H1 (cell line): Measurements from ENCODE around the gene HSPA1A. TPM values are rescaled to one million over a fixed set of nuclear protein-coding genes. Genes with fewer than 3 reads are reported as not detected.

Experiments used
- CTCF ChIA-PET: fragments of 300-600 bp; sonication (Branson Sonifier 250); formaldehyde crosslinking; loops from one replicate; lab custom pipeline; 2021; ENCODE audit not compliant: partially characterized antibody; lab: Charles Lee
- POLR2A ChIA-PET: fragments of 300-600 bp; sonication (Branson Sonifier 250); formaldehyde crosslinking; loops from one replicate; lab custom pipeline; 2021; ENCODE audit warnings: inconsistent platforms; ENCODE audit not compliant: partially characterized antibody; lab: Charles Lee
- DNase-seq, 2 experiments: peaks; one replicate each; pipeline versions ENCODE4 v3.0.0 to v3.0.0-alpha.2; 2010 to 2022; ENCODE audit warnings: low spot score in 2 of 2, low read depth in 1 of 2, mixed read lengths in 1 of 2
- FAIRE-seq: peaks from 2 replicates; lab custom pipeline; 2011; peaks lifted over from hg19 to GRCh38; lab: Jason Lieb, UNC
- H2AFZ ChIP-seq: 2 replicates; pipeline ENCODE4 v1.8.1; 2012; ENCODE audit warnings: low read length, inconsistent platforms
- H2AK5ac ChIP-seq: 2 replicates; pipeline ENCODE4 v1.6.1; 2013; ENCODE audit warnings: low read depth, low read length
- H2BK120ac ChIP-seq: replicated peaks from 2 replicates; pipeline ENCODE3; 2013; ENCODE audit warnings: low read depth, low read length, inconsistent platforms
- H2BK12ac ChIP-seq: 2 replicates; pipeline ENCODE4 v1.6.1; 2013; ENCODE audit warnings: low read depth, low read length
- H2BK15ac ChIP-seq: 2 replicates; pipeline ENCODE4 v1.6.1; 2013; ENCODE audit warnings: low read length
- H2BK20ac ChIP-seq: 2 replicates; pipeline ENCODE4 v1.6.1; 2013; ENCODE audit warnings: low read length
- H2BK5ac ChIP-seq: 2 replicates; pipeline ENCODE4 v1.6.1; 2013; ENCODE audit warnings: low read depth, low read length
- H3K14ac ChIP-seq: 2 replicates; pipeline ENCODE4 v1.6.1; 2013; ENCODE audit warnings: inconsistent platforms; ENCODE audit not compliant: insufficient read length
- H3K18ac ChIP-seq: 2 replicates; pipeline ENCODE4 v1.6.1; 2013; ENCODE audit warnings: low read length; ENCODE audit errors: extremely low read depth
- H3K23ac ChIP-seq: 2 replicates; pipeline ENCODE4 v1.6.1; 2013; ENCODE audit warnings: inconsistent platforms; ENCODE audit not compliant: insufficient read length
- H3K23me2 ChIP-seq: 2 replicates; pipeline ENCODE4 v1.6.1; 2013; ENCODE audit warnings: low read depth, low read length
- H3K27ac ChIP-seq: 2 replicates; pipeline ENCODE4 v1.6.1; 2011; ENCODE audit warnings: low read depth, low read length, inconsistent platforms
- H3K27me3 ChIP-seq, 4 experiments: replicated peaks in 1 of 4; 1 replicate in 1 of 4; 2 replicates in 3 of 4; pipeline versions ENCODE4 v1.6.1 to v1.8.1; 2011 to 2013; ENCODE audit warnings: low read length in 3 of 4, mild to moderate bottlenecking in 3 of 4, inconsistent platforms in 2 of 4, mixed read lengths in 2 of 4, moderate library complexity in 1 of 4; ENCODE audit not compliant: control insufficient read depth in 3 of 4, insufficient read depth in 3 of 4; ENCODE audit errors: extremely low read depth in 1 of 4
- H3K36me3 ChIP-seq, 4 experiments: 2 replicates each; pipeline versions ENCODE4 v1.6.1 to v1.8.1; 2011 to 2013; ENCODE audit warnings: mild to moderate bottlenecking in 4 of 4, low read length in 3 of 4, moderate library complexity in 2 of 4, control low read depth in 1 of 4, inconsistent platforms in 1 of 4; ENCODE audit not compliant: insufficient read depth in 4 of 4, control insufficient read depth in 2 of 4
- H3K4ac ChIP-seq: replicated peaks from 2 replicates; pipeline ENCODE3; 2013; ENCODE audit warnings: low read length, low read depth, mixed read lengths, inconsistent platforms; ENCODE audit not compliant: insufficient read length
- H3K4me1 ChIP-seq, 4 experiments: replicated peaks in 1 of 4; 1 replicate in 1 of 4; 2 replicates in 3 of 4; pipeline versions ENCODE4 v1.6.1 to v1.8.1; 2011 to 2013; ENCODE audit warnings: low read length in 3 of 4, inconsistent platforms in 2 of 4, mixed read lengths in 1 of 4; ENCODE audit not compliant: insufficient read depth in 4 of 4, control insufficient read depth in 3 of 4
- H3K4me2 ChIP-seq, 2 experiments: 2 replicates each; pipeline versions ENCODE4 v1.6.1 to v1.8.1; 2011 to 2013; ENCODE audit warnings: low read depth in 2 of 2, low read length in 2 of 2, control low read depth in 1 of 2, inconsistent platforms in 1 of 2, mild to moderate bottlenecking in 1 of 2; ENCODE audit not compliant: insufficient read depth in 1 of 2
- H3K4me3 ChIP-seq, 4 experiments: fragments of 200-600, 300-600 bp in 1 of 4; sonication (generic), shearing (Covaris generic), sonication (Bioruptor Twin) in 1 of 4; 2 replicates each; pipeline versions ENCODE4 v1.5.1 to v1.8.1; 2011 to 2016; ENCODE audit warnings: low read length in 4 of 4, low read depth in 3 of 4, control low read depth in 2 of 4, inconsistent platforms in 2 of 4, mild to moderate bottlenecking in 2 of 4, mixed read lengths in 1 of 4, moderate library complexity in 1 of 4; ENCODE audit not compliant: insufficient read depth in 2 of 4; ENCODE audit errors: extremely low read depth in 1 of 4
- H3K56ac ChIP-seq: replicated peaks from 2 replicates; pipeline ENCODE3; 2013; ENCODE audit warnings: low read depth, mild to moderate bottlenecking, mixed read lengths, low read length, inconsistent platforms; ENCODE audit not compliant: insufficient read length
- H3K79me1 ChIP-seq: 2 replicates; pipeline ENCODE4 v1.6.1; 2013; ENCODE audit warnings: low read depth, low read length, control low read depth
- H3K79me2 ChIP-seq, 2 experiments: 2 replicates each; pipeline versions ENCODE4 v1.6.1 to v1.8.1; 2012 to 2013; ENCODE audit warnings: low read length in 2 of 2, mild to moderate bottlenecking in 2 of 2, inconsistent platforms in 1 of 2; ENCODE audit not compliant: insufficient read depth in 2 of 2, control insufficient read depth in 1 of 2
- H3K9ac ChIP-seq, 4 experiments: replicated peaks in 1 of 4; 1 replicate in 1 of 4; 2 replicates in 3 of 4; pipeline versions ENCODE4 v1.6.1 to v1.8.1; 2011 to 2013; ENCODE audit warnings: low read depth in 3 of 4, low read length in 3 of 4, control low read depth in 2 of 4, mild to moderate bottlenecking in 2 of 4, moderate library complexity in 2 of 4, inconsistent platforms in 1 of 4; ENCODE audit errors: extremely low read depth in 1 of 4
- H3K9me3 ChIP-seq, 2 experiments: 2 replicates each; pipeline versions ENCODE4 v1.6.1 to v1.8.1; 2012 to 2013; ENCODE audit warnings: mild to moderate bottlenecking in 2 of 2, moderate library complexity in 2 of 2, control low read depth in 1 of 2, inconsistent platforms in 1 of 2, low read depth in 1 of 2, low read length in 1 of 2, mixed read lengths in 1 of 2; ENCODE audit not compliant: insufficient read depth in 2 of 2
- H4K20me1 ChIP-seq, 2 experiments: replicated peaks in 1 of 2; 2 replicates each; pipeline versions ENCODE3 to v1.8.1; 2011 to 2013; ENCODE audit warnings: inconsistent platforms in 2 of 2, low read length in 2 of 2, mild to moderate bottlenecking in 1 of 2; ENCODE audit not compliant: insufficient read depth in 2 of 2, control insufficient read depth in 1 of 2
- H4K5ac ChIP-seq: 2 replicates; pipeline ENCODE4 v1.6.1; 2013; ENCODE audit warnings: low read length, low read depth, mixed read lengths, inconsistent platforms; ENCODE audit not compliant: insufficient read length
- H4K8ac ChIP-seq: 2 replicates; pipeline ENCODE4 v1.8.0; 2013; ENCODE audit warnings: mild to moderate bottlenecking, moderate library complexity, low read length, inconsistent platforms; ENCODE audit not compliant: insufficient read depth; ENCODE audit errors: extremely low read depth
- H4K91ac ChIP-seq: replicated peaks from 2 replicates; pipeline ENCODE3; 2013; ENCODE audit warnings: low read length, mixed read lengths, inconsistent platforms; ENCODE audit not compliant: insufficient read length
- BACH1 ChIP-seq: IDR thresholded peaks from 2 replicates; pipeline ENCODE4 v1.6.1; 2012; ENCODE audit warnings: low read length, improper control_type of control experiment
- CBX8 ChIP-seq: fragments of 300-800, 300-1000 bp; sonication (generic); IDR thresholded peaks from 2 replicates; pipeline ENCODE4 v1.7.1; 2016; ENCODE audit warnings: low read depth, low read length, borderline replicate concordance
- EP300 ChIP-seq, 2 experiments: IDR thresholded peaks; 1 replicate in 1 of 2; 2 replicates in 1 of 2; pipeline ENCODE4 v1.6.1; 2011 to 2012; ENCODE audit warnings: low read depth in 2 of 2, low read length in 2 of 2, mild to moderate bottlenecking in 2 of 2, borderline replicate concordance in 1 of 2, inconsistent platforms in 1 of 2, moderate library complexity in 1 of 2
- EZH2 ChIP-seq: fragments of 200-600 bp; sonication (generic); IDR thresholded peaks from 2 replicates; pipeline ENCODE4 v1.7.1; 2012; ENCODE audit warnings: low read depth, mild to moderate bottlenecking, moderate library complexity, low read length, inconsistent platforms; ENCODE audit not compliant: severe bottlenecking
- GABPA ChIP-seq: IDR thresholded peaks from 2 replicates; pipeline ENCODE4 v1.6.1; 2011; ENCODE audit warnings: mild to moderate bottlenecking, low read length, moderate library complexity, borderline replicate concordance; ENCODE audit not compliant: insufficient read depth
- HDAC2 ChIP-seq, 2 experiments: fragments of 300-600 bp in 1 of 2; sonication (generic) in 1 of 2; IDR thresholded peaks; 2 replicates each; pipeline ENCODE4 v1.6.1; 2011 to 2012; ENCODE audit warnings: low read depth in 2 of 2, low read length in 2 of 2, mild to moderate bottlenecking in 2 of 2, moderate library complexity in 2 of 2, borderline replicate concordance in 1 of 2, inconsistent platforms in 1 of 2
- HDAC6 ChIP-seq: IDR thresholded peaks from one replicate; pipeline ENCODE4 v1.7.1; 2012; ENCODE audit warnings: low read depth, mild to moderate bottlenecking, inconsistent platforms, low read length, moderate library complexity
- PHF8 ChIP-seq: fragments of 200-600 bp; sonication (generic); conservative IDR thresholded peaks from 2 replicates; pipeline ENCODE4 v1.7.1; 2012; ENCODE audit warnings: low read depth, mild to moderate bottlenecking, inconsistent platforms, low read length, moderate library complexity
- SIRT6 ChIP-seq: IDR thresholded peaks from one replicate; pipeline ENCODE4 v1.7.1; 2012; ENCODE audit warnings: low read length, inconsistent platforms
- SRF ChIP-seq: IDR thresholded peaks from 2 replicates; pipeline ENCODE4 v1.6.1; 2011; ENCODE audit warnings: mild to moderate bottlenecking, low read depth, low read length, moderate library complexity
- TAF1 ChIP-seq: IDR thresholded peaks from 2 replicates; pipeline ENCODE4 v1.6.1; 2011; ENCODE audit warnings: mild to moderate bottlenecking, low read depth, low read length
- TBP ChIP-seq: IDR thresholded peaks from 2 replicates; pipeline ENCODE4 v1.6.1; 2011; ENCODE audit warnings: low read depth, low read length, improper control_type of control experiment
- TEAD4 ChIP-seq: IDR thresholded peaks from 2 replicates; pipeline ENCODE4 v1.6.1; 2012; ENCODE audit warnings: low read depth, low read length, inconsistent platforms, mixed read lengths
- ZNF274 ChIP-seq: IDR thresholded peaks from 2 replicates; pipeline ENCODE4 v1.7.0; 2012; ENCODE audit warnings: low read length, borderline replicate concordance; ENCODE audit errors: extremely low read depth
- WGBS, 2 experiments: shearing (Covaris generic) in 1 of 2; methylation state at CpG; one replicate each; pipeline versions ENCODE4 v1.1.6 to v1.1.7; 2013 to 2015; ENCODE audit warnings: low lambda C conversion rate in 2 of 2, mixed read lengths in 2 of 2, inconsistent platforms in 1 of 2, low coverage in 1 of 2, missing lambda C conversion rate in 1 of 2; ENCODE audit not compliant: insufficient replicate concordance in 2 of 2, insufficient coverage in 1 of 2, insufficient read length in 1 of 2; ENCODE audit errors: extremely low coverage in 1 of 2, missing lambda C conversion rate in 1 of 2; 5-methylcytosine and 5-hydroxymethylcytosine counted together
- polyA plus RNA-seq, 7 experiments: library from polyadenylated mRNA; depleted of rRNA in 3 of 7; stranded (reverse) in 5 of 7; unstranded in 2 of 7; fragments of >200 nt in 5 of 7; fragments of 200-250 nt in 2 of 7; gene quantifications; 1 replicate in 5 of 7; 2 replicates in 1 of 7; 4 replicates in 1 of 7; pipeline versions ENCODE4 v1.2.1 to v1.2.3, GENCODE V29; 2011 to 2013; ENCODE audit warnings: missing spikeins in 2 of 7, mixed read lengths in 2 of 7
- total RNA-seq: library from RNA; stranded (reverse); fragmentation: NEBNext Ultra II Directional; extraction: Animal tissue kit (Norgen Biotek cat#: 25700); gene quantifications from 2 replicates; pipeline ENCODE4 v1.2.1, GENCODE V29; 2021

Gene HSPA1A
- total and polyA plus RNA-seq, 2 of the 8 experiments (the other 6 are each of a cell fraction or from before 2014, with no cell fraction given): 40.7 to 54.0 TPM

DNA sequence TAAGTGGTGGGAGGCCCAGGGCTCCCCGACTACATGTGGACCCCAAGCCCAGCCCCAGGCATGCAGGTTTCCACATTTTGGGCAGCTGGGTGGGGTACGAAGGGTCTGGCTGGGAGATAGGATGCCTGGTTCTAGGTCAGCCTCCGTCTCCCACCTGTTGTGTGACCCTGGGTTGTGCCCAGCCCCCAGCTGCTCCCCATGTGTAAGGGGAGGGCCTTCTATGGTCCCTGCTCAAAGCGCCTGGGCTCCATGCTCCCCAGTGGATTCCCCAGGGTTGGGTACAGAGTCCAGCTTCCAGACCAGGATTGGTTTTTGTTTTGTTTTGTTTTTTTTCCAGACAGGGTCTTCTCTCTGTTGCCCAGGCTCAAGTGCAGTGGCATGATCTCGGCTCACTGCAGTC lies 37.1 kb upstream of the HSPA1A start:
- no peak overlapping the region for H3K4me2 ChIP-seq
- DNase-seq: no peak
- FAIRE-seq: no peak
- no peak overlapping the region for H3K18ac ChIP-seq
- no peak overlapping the region for H3K4me3 ChIP-seq
- H3K14ac ChIP-seq: no peak overlapping the region
- WGBS, 2 experiments: 93% methylated on average over 5 of the region's 5 CpGs; no CpG with 5 or more reads in 1 of the 2 experiments
- H4K8ac ChIP-seq: no peak overlapping the region; the same call in 1 of the 2 replicates
- ChIA-PET CTCF (interaction anchor here (0.8 to 15.6 kb wide), 6 partner anchors 4 to 113 kb away, joined by 3 to 228 read pairs (median 5); partner anchors contain the start of genes LSM2, VARS1 and VWA7), POLR2A (interaction anchor here (0.9 to 10.7 kb wide), 11 partner anchors 9 to 1206 kb away, joined by 3 to 85 read pairs (median 5); partner anchors contain the start of genes DDAH2, LSM2, MSH5 and VARS1)
- no peak overlapping the region for H2BK120ac ChIP-seq
- 0 out of 2 replicates have a peak, but pooled peaks cover 1% of the 10 kb centered on the region for H3K23me2 ChIP-seq
- H2BK15ac ChIP-seq: no peak overlapping the region
- no peak overlapping the region for H3K23ac ChIP-seq
- no peaks in the 10 kb centered on the region for H4K20me1 ChIP-seq
- H3K56ac ChIP-seq: no peak overlapping the region
- no peak overlapping the region for H3K27ac ChIP-seq
- no peak overlapping the region for H3K9ac ChIP-seq
- no peak overlapping the region for H4K5ac ChIP-seq
- H2BK20ac ChIP-seq: no peak overlapping the region
- no peaks in the 10 kb centered on the region for H3K9me3 ChIP-seq
- no peaks in the 10 kb centered on the region for H3K79me1 ChIP-seq
- H3K79me2 ChIP-seq: no peaks in the 10 kb centered on the region
- H4K91ac ChIP-seq: no peak overlapping the region
- no peak overlapping the region for H2BK12ac ChIP-seq
- H2BK5ac ChIP-seq: no peak overlapping the region
- H3K27me3 ChIP-seq: no peaks in the 10 kb centered on the region; a peak in 1 of 7 replicates
- no peak overlapping the region for H2AK5ac ChIP-seq
- H3K36me3 ChIP-seq: peaks cover 18 to 50% (median 39%) of the 10 kb centered on the region in 4 experiments
- peaks cover 0 to 7% (median 3%) of the 10 kb centered on the region in 4 experiments; a peak in 3 of 7 replicates for H3K4me1 ChIP-seq
- no peak overlapping the region for H2AFZ ChIP-seq
- no peak overlapping the region for H3K4ac ChIP-seq
- TF ChIP-seq CBX8: no peak
- TF ChIP-seq BACH1: no peak
- TF ChIP-seq TEAD4: no peak
- no peak for TF ChIP-seq TAF1
- TF ChIP-seq SIRT6: no peak
- TF ChIP-seq PHF8: no peak
- no peak for TF ChIP-seq HDAC6
- TF ChIP-seq TBP: no peak
- TF ChIP-seq EZH2: no peak
- no peak for TF ChIP-seq GABPA
- TF ChIP-seq ZNF274: no peak
- no peak for TF ChIP-seq SRF
- TF ChIP-seq EP300 (IDR thresholded peaks at IDR 0.05; ENCODE audit: borderline replicate concordance in 1 of 2, low read depth in 2 of 2, low read length in 2 of 2): no peak
- no peak for TF ChIP-seq HDAC2 (IDR thresholded peaks at IDR 0.05; ENCODE audit: borderline replicate concordance in 1 of 2, low read depth in 2 of 2, low read length in 2 of 2)
